Measurements from ENCODE around the gene ICOSLG. TPM values are rescaled to one million over a fixed set of nuclear protein-coding genes. Genes with fewer than 3 reads are reported as not detected.
"Not testable (repeated sequence)": the region's sequence is repeated elsewhere in the genome, so short reads cannot be mapped to it uniquely, and the experiment has no call there.

Gene ICOSLG
- total RNA-seq, 4 donors from 2014 or later, result 0.54 to 2.9 (median 1.3) TPM

DNA sequence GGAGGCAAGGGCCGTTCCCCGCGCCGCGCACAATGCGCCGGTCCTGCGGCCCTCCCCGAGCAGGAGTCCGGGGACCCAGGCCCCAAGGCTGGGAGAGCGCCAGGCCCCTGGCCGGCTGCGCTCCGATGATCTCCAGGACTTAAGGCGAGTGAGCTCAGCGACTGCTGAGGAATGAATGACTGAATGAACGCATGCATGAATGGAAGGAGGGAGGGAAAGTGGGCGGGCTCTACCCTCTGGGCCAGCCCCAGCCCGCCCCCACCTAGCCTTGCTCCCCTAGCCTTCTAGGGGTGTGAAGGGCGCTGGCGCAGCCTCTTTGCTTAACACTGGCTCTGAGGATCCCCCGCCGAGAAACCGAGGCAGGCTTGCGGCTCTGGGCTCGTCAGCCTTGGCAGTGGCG, 538 bp upstream of the ICOSLG start:
- H3K4me1 ChIP-seq; intact Hi-C loops (cut with DNase I); DNase-seq; H3K9me3 ChIP-seq; H3K27me3 ChIP-seq; H3K4me3 ChIP-seq (replicated peaks in 1 of 3); H3K36me3 ChIP-seq; H3K27ac ChIP-seq: not testable (repeated sequence)
- WGBS, 2 donors, result no CpG with 5 or more reads among the region's 27 CpGs

DNA sequence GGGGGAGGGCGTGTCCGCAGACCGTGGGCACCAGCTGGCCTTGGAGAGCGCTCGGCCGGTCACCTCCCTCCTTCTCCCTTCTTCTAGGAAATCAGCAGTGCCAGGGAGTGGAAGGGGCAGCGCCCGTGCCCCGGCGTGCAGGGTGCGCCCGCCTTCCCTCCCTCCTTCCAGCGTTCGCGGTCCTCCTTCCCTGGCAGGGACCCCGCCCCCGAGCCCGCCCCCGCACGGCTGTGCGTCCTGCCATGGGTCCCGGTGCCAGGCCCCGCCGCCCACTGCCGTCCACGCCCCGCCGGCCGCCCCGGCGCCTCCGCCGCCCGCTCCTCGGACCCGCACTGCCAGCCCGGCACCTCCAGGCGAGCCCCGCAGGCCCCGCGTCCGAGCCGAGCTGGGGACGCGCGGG, 390 bp downstream of the ICOSLG start:
- H3K4me1 ChIP-seq; DNase-seq; H3K36me3 ChIP-seq; intact Hi-C loops (cut with DNase I); H3K27ac ChIP-seq; H3K27me3 ChIP-seq; H3K4me3 ChIP-seq (replicated peaks in 1 of 3); H3K9me3 ChIP-seq: not testable (repeated sequence)
- WGBS, 2 donors, result no CpG with 5 or more reads among the region's 46 CpGs

DNA sequence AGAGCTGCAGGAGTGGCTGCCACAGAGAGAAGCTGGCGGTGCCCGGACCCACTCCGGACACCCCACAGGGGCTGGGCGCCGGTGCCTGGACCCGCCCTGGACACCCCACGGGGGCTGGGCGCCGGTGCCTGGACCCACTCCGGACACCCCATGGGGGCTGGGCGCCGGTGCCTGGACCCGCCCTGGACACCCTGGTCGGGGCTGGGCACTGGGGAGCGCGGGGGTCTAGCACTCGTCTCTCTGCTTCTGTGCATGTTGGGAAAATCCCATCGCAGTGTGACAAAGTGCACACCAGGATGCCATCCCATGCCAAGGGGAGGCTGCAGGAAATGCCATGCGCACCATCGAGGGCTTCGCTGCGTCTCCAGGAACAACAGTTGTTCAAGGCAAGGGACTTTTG, 11.2 kb downstream of the ICOSLG start:
- H3K36me3 ChIP-seq; H3K27me3 ChIP-seq; H3K27ac ChIP-seq; DNase-seq; H3K9me3 ChIP-seq; H3K4me3 ChIP-seq (replicated peaks in 1 of 3); H3K4me1 ChIP-seq; intact Hi-C loops (cut with DNase I): not testable (repeated sequence)
- no CpG with 5 or more reads among the region's 22 CpGs for WGBS, 2 donors

DNA sequence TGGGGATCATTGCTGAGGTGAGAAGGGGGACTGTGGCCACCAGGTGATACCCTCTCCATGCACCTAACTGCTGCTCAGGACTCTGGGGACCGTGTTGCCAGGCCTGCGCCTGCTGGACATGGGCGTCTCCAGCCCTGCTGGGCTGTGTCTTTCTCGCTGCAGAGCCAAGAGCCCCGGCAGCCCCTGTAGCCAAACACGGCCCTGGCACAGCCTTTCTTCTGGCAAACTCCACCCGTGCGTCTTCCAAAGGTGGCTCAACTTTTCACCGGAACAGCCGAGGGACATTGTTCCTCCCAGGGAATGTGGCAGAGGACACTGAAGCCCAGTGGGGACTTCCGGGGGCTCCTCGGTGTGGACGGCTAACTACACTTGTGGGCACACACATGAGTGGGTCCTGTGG, 12.6 kb downstream of the ICOSLG start:
- DNase-seq; H3K9me3 ChIP-seq; intact Hi-C loops (cut with DNase I); H3K4me3 ChIP-seq (replicated peaks in 1 of 3); H3K4me1 ChIP-seq; H3K27me3 ChIP-seq; H3K36me3 ChIP-seq; H3K27ac ChIP-seq: not testable (repeated sequence)
- WGBS, 2 donors, result no CpG with 5 or more reads among the region's 13 CpGs

DNA sequence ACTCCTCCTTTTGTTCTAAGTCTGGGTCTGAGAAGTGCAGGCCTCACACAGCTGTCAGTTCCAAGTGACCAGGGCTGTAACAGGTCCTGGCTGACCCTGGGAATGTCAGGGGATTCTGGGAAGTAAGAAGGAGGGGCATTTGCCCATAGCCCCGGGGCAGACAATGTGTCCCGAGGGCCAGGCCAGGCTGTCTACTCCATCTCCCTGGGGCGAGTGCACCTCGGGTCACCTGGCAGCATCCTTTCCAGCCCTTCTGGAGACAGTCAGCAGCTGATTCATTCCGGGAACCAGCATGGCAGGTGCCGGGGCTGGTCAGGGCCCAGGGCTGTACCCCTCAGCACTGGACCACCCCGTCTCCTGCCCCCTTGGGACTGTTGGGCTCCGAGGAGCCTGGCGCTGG, 13.1 kb downstream of the ICOSLG start:
- H3K4me1 ChIP-seq; H3K27me3 ChIP-seq; H3K4me3 ChIP-seq (replicated peaks in 1 of 3); H3K9me3 ChIP-seq; DNase-seq; H3K36me3 ChIP-seq; intact Hi-C loops (cut with DNase I); H3K27ac ChIP-seq: not testable (repeated sequence)
- WGBS, 2 donors, result no CpG with 5 or more reads among the region's 9 CpGs

DNA sequence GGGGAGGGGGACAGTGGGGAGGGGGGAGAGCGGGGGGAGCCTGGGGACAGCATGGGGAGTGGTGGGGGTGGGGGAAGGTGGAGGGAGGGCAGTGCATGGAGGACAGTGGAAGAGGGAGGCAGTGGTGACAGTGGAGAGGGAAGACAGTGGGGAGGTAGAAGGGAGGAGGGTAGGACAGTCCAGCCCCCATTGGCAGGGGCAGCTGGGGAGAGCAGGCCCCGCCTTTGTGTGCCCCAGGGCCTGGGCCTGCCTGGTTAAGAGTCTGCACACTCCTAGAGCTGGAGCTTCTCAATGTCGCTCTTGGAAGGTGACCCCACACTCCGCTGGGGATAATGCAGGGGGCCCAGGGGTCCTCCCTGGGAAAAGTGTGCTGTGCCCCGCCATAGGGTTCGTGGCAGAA, 15.1 kb downstream of the ICOSLG start:
- H3K4me3 ChIP-seq (replicated peaks in 1 of 3); DNase-seq: not testable (repeated sequence)
- WGBS, 2 donors, result no CpG with 5 or more reads among the region's 6 CpGs

DNA sequence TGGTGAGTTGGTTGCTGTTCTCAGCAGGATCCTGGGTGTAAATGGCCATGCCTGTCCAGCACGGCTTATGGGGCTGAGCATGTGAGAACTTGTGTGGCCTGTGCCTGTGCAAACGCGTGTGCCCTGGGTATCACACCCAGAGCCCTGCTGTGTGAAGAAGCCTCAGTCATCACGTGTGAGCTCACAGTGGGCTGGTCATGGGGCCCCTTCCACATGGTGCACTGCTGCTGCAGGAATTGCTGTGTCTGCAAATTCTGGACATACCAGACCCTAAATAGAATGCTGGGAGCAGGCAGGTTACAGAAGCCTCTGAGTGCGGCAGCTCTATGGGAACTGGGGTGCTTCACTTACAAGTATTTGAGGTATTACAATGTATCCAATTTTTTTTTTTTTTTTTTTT, 17.4 kb downstream of the ICOSLG start:
- no CpG with 5 or more reads among the region's 5 CpGs for WGBS, 2 donors
- H3K27me3 ChIP-seq; H3K36me3 ChIP-seq; intact Hi-C loops (cut with DNase I); H3K4me1 ChIP-seq; DNase-seq; H3K27ac ChIP-seq; H3K4me3 ChIP-seq (replicated peaks in 1 of 3); H3K9me3 ChIP-seq: not testable (repeated sequence)

More for the DNA sequence above, 15.1 kb downstream of the ICOSLG start:
- intact Hi-C loops (cut with DNase I); H3K27me3 ChIP-seq; H3K9me3 ChIP-seq; H3K27ac ChIP-seq; H3K36me3 ChIP-seq; H3K4me1 ChIP-seq: not testable (repeated sequence)

DNA sequence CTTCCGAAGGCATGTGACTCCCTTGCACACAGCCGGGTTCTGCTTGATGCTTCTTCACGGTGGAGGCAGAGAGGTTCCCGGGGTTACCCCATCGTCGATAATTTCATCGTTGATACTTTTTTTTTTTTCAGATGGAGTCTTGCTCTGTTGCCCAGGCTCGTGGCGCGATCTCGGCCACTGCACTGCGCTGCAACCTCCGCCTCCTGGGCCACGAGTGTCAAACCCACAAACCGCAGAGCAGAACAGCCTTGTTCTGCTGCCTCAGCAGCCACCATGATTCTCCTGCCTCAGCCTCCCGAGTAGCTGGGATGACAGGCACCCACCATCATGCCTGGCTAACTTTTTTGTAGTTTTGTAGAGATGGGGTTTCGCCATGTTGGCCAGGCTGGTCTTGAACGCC, 20.1 kb downstream of the ICOSLG start:
- H3K27me3 ChIP-seq; H3K27ac ChIP-seq; intact Hi-C loops (cut with DNase I); H3K4me3 ChIP-seq (replicated peaks in 1 of 3); H3K36me3 ChIP-seq; DNase-seq; H3K9me3 ChIP-seq; H3K4me1 ChIP-seq: not testable (repeated sequence)
- no CpG with 5 or more reads among the region's 18 CpGs for WGBS, 2 donors

DNA sequence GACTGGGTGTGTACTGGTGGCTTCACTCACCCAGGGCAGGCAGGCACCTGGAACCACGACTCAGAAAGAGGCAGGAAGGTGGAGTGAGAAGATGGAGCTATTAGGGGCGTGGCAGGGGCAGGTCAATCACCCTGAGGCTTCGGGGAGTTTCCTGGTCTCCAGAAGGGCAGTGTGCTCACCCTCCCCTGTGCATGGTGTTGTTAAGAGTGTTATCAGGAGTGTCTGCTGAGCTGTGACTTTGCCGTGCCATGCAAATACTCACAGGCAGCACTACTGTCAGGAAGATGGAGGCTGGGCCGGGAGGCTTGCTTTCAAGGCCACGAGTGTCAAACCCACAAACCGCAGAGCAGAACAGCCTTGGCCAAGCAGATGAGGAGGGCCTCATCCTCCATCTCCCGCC, 22.3 kb downstream of the ICOSLG start:
- H3K4me3 ChIP-seq (replicated peaks in 1 of 3); DNase-seq; H3K9me3 ChIP-seq; H3K27me3 ChIP-seq; H3K27ac ChIP-seq; intact Hi-C loops (cut with DNase I); H3K4me1 ChIP-seq; H3K36me3 ChIP-seq: not testable (repeated sequence)
- no CpG with 5 or more reads among the region's 8 CpGs for WGBS, 2 donors

DNA sequence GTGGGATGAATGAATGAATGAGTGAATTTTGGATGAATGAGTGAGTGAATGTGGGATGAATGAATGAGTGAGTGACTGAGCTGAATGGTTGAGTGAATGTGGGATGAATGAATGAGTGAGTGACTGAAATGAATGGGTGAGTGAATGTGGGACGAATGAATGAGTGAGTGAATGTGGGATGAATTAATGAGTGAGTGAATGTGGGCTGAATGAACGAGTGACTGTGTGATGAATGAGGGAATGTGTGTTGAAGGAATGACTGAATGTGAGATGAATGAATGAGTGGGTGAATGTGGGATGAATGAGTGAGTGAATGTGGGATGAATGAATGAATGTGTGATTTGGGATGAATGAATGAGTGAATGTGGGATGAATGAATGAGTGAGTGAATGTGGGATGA, 28.8 kb downstream of the ICOSLG start:
- H3K4me3 ChIP-seq (replicated peaks in 1 of 3); H3K9me3 ChIP-seq; H3K27ac ChIP-seq; intact Hi-C loops (cut with DNase I); H3K4me1 ChIP-seq; H3K36me3 ChIP-seq; DNase-seq; H3K27me3 ChIP-seq: not testable (repeated sequence)
- 92% methylated on average over 2 of the region's 2 CpGs; no CpG with 5 or more reads in 1 of the 2 donors for WGBS, 2 donors

DNA sequence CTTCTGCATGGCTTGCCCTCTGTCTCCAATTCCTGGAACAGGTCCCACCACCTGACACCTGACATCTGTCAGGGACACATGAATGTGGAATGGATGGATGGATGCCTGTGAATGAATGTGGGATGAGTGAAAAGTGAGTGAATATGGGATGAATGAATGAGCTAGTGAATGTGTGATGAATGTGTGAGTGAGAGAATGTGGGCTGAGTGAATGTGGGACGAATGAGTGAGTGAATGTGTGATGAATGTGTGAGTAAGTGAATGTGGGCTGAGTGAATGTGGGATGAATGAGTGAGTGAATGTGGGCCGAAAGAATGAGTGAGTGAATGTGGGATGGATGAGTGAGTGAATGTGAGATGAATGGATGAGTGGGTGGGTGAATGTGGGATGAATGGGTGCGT, 29.2 kb downstream of the ICOSLG start:
- WGBS, 2 donors, result 98% methylated on average over 3 of the region's 3 CpGs; no CpG with 5 or more reads in 1 of the 2 donors
- H3K4me3 ChIP-seq (replicated peaks in 1 of 3); H3K36me3 ChIP-seq; H3K4me1 ChIP-seq; H3K27me3 ChIP-seq; H3K9me3 ChIP-seq; intact Hi-C loops (cut with DNase I); DNase-seq; H3K27ac ChIP-seq: not testable (repeated sequence)

DNA sequence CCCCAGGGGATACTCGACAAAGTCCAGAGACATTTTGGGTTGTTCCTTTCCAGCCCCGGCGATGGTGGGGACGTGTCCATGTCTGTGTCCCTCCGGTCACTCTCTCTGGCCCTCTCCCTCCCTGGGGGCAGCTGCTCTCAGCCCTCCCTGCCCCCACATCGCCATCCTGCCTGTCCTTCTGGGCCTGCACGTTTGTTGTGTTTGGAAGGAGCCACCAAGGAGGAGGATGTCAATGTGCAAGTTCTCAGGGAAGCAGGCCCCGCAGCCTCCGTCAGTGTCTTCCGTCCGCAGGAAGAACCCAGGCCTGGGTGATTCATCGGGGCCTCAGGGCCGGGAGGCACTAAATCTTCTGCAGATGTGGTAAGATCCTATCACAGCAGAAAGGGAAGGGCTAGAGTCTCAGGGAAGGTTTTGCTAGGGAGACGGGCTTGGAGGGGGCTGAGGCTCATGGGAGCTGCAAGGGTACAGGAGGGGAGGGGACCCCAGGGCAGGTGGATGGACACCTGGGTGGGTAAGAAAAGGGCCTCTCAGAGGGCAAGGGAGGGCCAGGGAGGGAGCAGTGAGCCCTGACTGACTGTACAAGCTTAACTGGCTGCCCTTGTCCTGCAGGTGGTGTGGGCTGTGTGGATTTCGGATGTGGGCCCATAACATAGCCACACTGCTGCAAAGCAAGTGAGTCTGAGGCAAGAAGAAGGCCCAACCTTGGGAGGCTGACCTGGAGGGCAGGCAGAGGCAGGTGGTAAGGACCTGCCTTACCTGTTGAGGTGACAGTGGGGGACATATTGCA, 32.7 kb downstream of the ICOSLG start:
- DNase-seq; H3K27ac ChIP-seq; H3K27me3 ChIP-seq; H3K4me1 ChIP-seq; H3K36me3 ChIP-seq; H3K9me3 ChIP-seq; intact Hi-C loops (cut with DNase I); H3K4me3 ChIP-seq (replicated peaks in 1 of 3): not testable (repeated sequence)
- WGBS, 2 donors, result no CpG with 5 or more reads among the region's 15 CpGs

DNA sequence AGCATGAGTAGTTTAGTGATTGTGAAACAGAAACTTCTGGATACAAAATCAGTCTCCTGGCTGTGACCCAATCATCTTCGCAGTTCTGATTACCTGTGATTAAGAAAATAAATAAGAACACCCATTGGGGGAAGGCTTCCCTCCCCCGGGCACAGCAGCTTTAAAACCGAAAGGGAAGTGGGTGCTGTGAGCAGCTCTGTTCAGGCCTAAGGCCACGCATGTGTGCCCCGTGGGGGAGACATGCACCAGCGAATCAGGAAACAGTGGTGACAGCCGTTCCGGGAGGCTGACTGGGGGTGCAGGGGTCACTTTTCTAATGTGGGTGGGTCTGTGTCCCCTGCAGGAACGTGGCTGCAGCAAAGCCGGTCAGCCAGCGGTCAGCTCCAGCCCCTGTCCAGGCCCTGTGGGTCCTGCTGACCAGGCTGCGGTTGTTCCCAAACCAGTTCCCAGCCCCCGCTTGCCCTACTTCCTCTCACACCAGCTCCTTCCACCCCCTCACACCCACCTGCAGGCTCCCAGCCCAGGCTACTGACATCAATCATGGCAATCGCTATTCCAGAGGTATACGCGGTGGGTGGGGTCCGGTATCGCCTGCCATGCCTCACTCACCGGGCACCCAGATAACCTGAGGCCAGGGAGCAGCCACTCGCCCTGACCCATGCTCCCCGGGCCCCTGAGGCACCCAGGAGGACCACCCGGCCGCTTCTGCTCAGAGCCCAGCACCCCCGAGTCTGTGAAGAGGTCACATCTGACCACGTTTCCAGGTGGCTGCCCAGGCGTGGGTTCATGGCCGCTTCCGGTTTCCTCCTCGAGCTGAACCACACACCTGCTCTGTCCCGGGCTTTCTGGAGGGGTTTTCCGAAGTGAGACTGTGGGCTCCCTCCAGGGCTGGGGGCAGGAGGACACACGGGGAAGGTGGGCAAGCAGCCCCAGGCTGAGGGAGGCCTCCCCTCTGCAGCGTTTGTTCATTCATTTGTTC, 33.8 kb downstream of the ICOSLG start:
- H3K27me3 ChIP-seq; H3K9me3 ChIP-seq; H3K4me1 ChIP-seq; DNase-seq; intact Hi-C loops (cut with DNase I); H3K4me3 ChIP-seq (replicated peaks in 1 of 3); H3K36me3 ChIP-seq; H3K27ac ChIP-seq: not testable (repeated sequence)
- no CpG with 5 or more reads among the region's 33 CpGs for WGBS, 2 donors
